ENCODE results near the gene ATE1.

GRCh38 chr10:121936295-121936694 lies 8.5 kb upstream of the ATE1 start:
- TF ChIP-seq ATF3 (IDR thresholded peaks at IDR 0.05) (no peak), POLR2AphosphoS5 (IDR thresholded peaks at IDR 0.05; ENCODE audit: low read depth, low read length) (no peak), CTCF (IDR thresholded peaks at IDR 0.05 in 2 of 3, conservative IDR thresholded peaks at IDR 0.05 in 1 of 3; ENCODE audit: borderline replicate concordance in 1 of 3, insufficient read depth in 1 of 3, low read depth in 2 of 3, low read length in 2 of 3) (no peak), JUND (IDR thresholded peaks at IDR 0.05) (no peak), POLR2A (IDR thresholded peaks at IDR 0.05; ENCODE audit: borderline replicate concordance, extremely low read depth, insufficient read depth, insufficient read length) (no peak), ELF1 (IDR thresholded peaks at IDR 0.05; ENCODE audit: borderline replicate concordance, low read depth) (no peak), EGR1 (IDR thresholded peaks at IDR 0.05; ENCODE audit: low read depth) (no peak), REST (IDR thresholded peaks at IDR 0.05; ENCODE audit: low read depth) (no peak)

Data from HCT116 (cell line).